ENCODE data around the gene RABEP2. TPM values are rescaled to one million over a fixed set of nuclear protein-coding genes. Genes with fewer than 3 reads are reported as not detected.

RABEP2 gene
- total RNA-seq, 4 donors from 2014 or later = 66.7 to 108 (median 81.5) TPM

DNA sequence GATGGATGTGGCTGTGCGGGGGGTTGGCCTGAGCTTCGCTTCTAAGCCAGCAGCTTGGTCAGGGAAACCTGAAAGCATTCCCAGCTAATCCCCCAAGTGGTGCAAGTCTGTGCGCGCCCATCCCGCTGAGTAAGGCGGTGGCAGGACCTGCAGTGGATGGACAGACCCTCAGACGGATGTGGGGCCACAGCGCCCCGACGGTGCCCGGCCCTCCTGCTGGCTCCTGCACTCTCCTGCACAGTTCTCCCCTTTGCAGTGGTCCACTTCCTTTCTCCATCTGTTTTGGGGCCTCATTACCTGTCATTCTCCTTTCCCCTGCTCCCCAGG, 44.5 kb downstream of the RABEP2 start:
- Histone ChIP-seq H3K4me3 (peak overlapping the region; percentile 67), H3K9me3 (no peaks in the 10 kb centered on the region), H3K27me3 (peaks cover 18% of the 10 kb centered on the region), H3K27ac (no peak overlapping the region), H3K4me1 (peaks cover 17% of the 10 kb centered on the region), H3K36me3 (no peaks in the 10 kb centered on the region)
- TF ChIP-seq POLR2AphosphoS5 (IDR thresholded peaks at IDR 0.05) = no peak
- TF ChIP-seq POLR2A (IDR thresholded peaks at IDR 0.05) = no peak
- TF ChIP-seq, protein P1, sequence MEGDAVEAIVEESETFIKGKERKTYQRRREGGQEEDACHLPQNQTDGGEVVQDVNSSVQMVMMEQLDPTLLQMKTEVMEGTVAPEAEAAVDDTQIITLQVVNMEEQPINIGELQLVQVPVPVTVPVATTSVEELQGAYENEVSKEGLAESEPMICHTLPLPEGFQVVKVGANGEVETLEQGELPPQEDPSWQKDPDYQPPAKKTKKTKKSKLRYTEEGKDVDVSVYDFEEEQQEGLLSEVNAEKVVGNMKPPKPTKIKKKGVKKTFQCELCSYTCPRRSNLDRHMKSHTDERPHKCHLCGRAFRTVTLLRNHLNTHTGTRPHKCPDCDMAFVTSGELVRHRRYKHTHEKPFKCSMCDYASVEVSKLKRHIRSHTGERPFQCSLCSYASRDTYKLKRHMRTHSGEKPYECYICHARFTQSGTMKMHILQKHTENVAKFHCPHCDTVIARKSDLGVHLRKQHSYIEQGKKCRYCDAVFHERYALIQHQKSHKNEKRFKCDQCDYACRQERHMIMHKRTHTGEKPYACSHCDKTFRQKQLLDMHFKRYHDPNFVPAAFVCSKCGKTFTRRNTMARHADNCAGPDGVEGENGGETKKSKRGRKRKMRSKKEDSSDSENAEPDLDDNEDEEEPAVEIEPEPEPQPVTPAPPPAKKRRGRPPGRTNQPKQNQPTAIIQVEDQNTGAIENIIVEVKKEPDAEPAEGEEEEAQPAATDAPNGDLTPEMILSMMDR (IDR thresholded peaks at IDR 0.05) = no peak
- TF ChIP-seq EP300 (IDR thresholded peaks at IDR 0.05) = no peak
- 12% methylated on average over 11 of the region's 11 CpGs for WGBS
- DNase-seq (ENCODE audit: low spot score in 2 of 2) = no peak

DNA sequence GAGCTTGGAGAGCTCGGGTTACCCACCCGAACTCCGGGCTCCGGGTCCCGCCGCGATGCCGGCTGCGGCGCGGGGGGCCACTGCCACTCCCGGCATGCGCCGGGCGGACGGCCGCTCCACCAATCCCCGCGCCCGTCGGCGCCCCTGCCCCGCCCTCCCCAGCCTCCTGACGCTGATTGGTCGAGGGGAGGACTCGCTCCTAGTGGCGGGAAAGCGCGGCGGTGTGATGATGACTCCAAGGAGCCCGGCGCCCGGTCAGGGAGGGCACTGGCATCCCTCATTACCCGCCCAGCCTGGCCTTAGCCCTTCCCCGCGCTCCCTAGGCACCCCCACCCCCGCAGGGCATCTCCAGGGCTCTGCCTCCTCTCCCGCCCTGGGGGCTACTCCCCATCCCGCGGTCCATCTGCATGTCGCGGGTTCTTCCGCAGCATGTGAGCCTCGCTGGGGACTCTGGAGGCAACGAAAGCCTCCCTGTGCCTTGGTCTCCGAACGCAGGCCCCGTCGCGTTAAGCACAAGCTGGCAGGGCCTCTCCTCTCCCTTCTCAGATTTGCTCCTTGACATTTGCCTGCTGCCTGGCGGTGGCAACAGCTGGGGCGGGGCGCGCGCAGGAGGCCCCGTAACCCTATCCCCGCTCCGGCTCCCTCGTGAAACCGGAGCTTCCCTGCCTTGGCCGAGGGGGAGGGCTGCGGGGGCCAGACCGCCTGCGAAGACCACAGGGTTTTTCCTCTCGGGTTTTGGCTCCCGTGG, 45.0 kb downstream of the RABEP2 start:
- Histone ChIP-seq H3K4me1 (peaks cover 17% of the 10 kb centered on the region), H3K27ac (no peak overlapping the region), H3K36me3 (no peaks in the 10 kb centered on the region), H3K27me3 (peaks cover 18% of the 10 kb centered on the region), H3K4me3 (peak overlapping the region; percentile 67), H3K9me3 (no peaks in the 10 kb centered on the region)
- DNase-seq (ENCODE audit: low spot score in 2 of 2) = peak; percentile 92 to 95
- TF ChIP-seq POLR2A (IDR thresholded peaks at IDR 0.05) = no peak
- TF ChIP-seq POLR2AphosphoS5 (IDR thresholded peaks at IDR 0.05) = no peak
- TF ChIP-seq, protein P1 (IDR thresholded peaks at IDR 0.05) = peak in 1 of 2 donors; percentile 44
- TF ChIP-seq EP300 (IDR thresholded peaks at IDR 0.05) = no peak
- WGBS = 1% methylated on average over 35 of the region's 66 CpGs

DNA sequence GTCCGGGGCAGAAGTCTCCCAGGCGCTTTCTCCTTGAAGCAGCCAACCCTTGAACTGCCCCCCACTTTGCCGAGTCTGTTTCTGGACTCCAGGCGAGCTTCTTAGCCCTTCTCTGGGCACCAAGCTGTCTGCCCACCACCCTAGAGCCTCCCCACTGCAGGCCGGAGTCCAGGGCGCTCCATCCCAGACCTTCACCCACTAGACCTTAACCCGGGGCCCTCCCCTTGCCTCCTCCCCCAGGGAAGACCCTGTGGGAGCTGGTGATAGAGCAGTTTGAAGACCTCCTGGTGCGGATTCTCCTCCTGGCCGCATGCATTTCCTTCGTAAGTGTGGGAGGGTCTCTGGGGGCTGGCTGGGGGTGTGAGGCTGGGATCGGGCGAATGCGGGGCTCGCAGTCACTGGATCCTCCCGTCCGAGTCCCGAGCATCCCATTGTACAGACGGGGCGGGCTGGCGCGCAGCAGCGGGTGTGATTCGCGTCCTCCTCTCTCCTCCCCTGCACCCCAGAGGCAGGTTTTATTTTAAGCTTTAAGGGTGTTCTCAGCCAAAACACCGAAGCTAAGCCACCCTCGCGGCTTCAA, 45.7 kb downstream of the RABEP2 start:
- peaks cover 3% of the 10 kb centered on the region for H3K36me3 ChIP-seq
- no peak overlapping the region for H3K27ac ChIP-seq
- peaks cover 17% of the 10 kb centered on the region for H3K4me1 ChIP-seq
- H3K27me3 ChIP-seq = peaks cover 18% of the 10 kb centered on the region
- TF ChIP-seq POLR2AphosphoS5 (IDR thresholded peaks at IDR 0.05) (no peak), EP300 (IDR thresholded peaks at IDR 0.05) (no peak), POLR2A (IDR thresholded peaks at IDR 0.05) (no peak)
- TF ChIP-seq, protein P1 (IDR thresholded peaks at IDR 0.05) = no peak
- H3K9me3 ChIP-seq = no peaks in the 10 kb centered on the region
- H3K4me3 ChIP-seq = peak overlapping the region; percentile 67
- WGBS = 6% methylated on average over 7 of the region's 27 CpGs
- no peak for DNase-seq (ENCODE audit: low spot score in 2 of 2)

DNA sequence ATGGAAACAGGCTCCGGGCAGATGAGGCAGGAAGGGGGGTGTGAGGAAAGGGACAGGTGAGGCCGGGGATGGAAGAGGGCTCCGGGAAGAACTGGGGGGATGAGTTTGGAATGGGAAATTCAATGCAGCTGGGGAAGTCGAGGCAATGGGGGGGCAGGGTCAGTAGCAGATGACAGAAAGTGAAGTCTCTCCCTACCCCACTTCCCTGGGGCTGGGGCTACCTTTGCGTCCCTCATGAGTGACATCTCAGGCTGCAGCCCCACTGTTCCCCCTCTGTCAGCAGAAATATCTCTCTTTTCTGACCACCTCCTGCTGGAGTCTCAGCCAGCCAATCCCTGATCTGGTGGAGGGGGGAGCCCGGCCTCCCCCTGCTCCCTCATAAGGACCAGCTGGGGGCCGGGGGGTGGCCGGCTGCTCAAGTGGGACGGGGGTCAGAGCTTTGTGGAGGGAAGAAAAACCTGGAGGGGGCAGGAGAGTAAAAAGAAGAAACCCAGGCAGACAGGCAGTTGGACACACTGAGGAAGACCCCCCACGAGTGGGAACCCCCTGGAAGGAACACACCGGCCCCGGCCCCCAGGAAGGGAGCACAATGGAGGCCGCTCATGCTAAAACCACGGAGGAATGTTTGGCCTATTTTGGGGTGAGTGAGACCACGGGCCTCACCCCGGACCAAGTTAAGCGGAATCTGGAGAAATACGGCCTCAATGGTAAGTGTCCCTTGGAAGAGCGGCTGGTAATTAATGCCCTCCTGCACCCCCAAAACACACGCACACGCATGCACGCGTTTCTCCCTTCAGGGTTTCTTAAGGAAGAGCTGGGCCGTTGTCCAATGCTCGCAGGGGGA, 46.7 kb downstream of the RABEP2 start, which contains the start of gene ATP2A1:
Gene ATP2A1 (plus strand): TSS at position 406 of the 844 bp plus-strand sequence. CDS start 184 bp downstream, at position 590.
- no peak within 1 kb of the TSS for H3K27ac ChIP-seq
- no peak for TF ChIP-seq EP300 (IDR thresholded peaks at IDR 0.05)
- TF ChIP-seq, protein P1 (IDR thresholded peaks at IDR 0.05) = no peak
- TF ChIP-seq POLR2AphosphoS5 (IDR thresholded peaks at IDR 0.05) = no peak
- TF ChIP-seq POLR2A (IDR thresholded peaks at IDR 0.05) = no peak

DNA sequence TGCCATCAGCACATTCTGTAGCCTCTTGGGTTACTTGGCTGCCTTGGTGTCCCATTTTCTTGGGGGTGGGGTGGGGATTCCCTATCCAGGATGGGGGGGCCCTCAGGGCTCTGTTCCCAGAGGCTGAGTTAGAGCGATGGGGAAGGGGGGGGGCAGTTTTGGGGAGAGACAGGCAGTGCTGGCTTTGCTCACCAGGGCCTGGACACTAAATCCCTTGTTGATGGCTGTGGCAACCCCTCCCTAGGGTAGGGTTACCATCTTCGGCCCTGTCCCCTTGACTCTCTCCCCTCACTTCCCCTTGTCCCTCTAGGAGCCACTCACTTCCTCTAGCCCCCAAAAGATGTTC, 47.4 kb downstream of the RABEP2 start:
- Histone ChIP-seq H3K4me3 (no peak overlapping the region), H3K27ac (no peak overlapping the region), H3K36me3 (peaks cover 18% of the 10 kb centered on the region), H3K27me3 (peaks cover 13% of the 10 kb centered on the region), H3K4me1 (peaks cover 17% of the 10 kb centered on the region), H3K9me3 (no peaks in the 10 kb centered on the region)
- DNase-seq (ENCODE audit: low spot score in 2 of 2) = no peak
- TF ChIP-seq POLR2AphosphoS5 (IDR thresholded peaks at IDR 0.05) = no peak
- no peak for TF ChIP-seq POLR2A (IDR thresholded peaks at IDR 0.05)
- TF ChIP-seq, protein P1 (IDR thresholded peaks at IDR 0.05) = no peak
- no peak for TF ChIP-seq EP300 (IDR thresholded peaks at IDR 0.05)
- 50% methylated on average over 1 of the region's 2 CpGs for WGBS

More for the DNA sequence above, 46.7 kb downstream of the RABEP2 start, which contains the start of gene ATP2A1:
- peaks cover 17% of the 10 kb centered on the region for H3K4me1 ChIP-seq
- no peak for DNase-seq (ENCODE audit: low spot score in 2 of 2)
- peaks cover 11% of the 10 kb centered on the region for H3K36me3 ChIP-seq
- peaks cover 18% of the 10 kb centered on the region for H3K27me3 ChIP-seq
- 74% methylated on average over 25 of the region's 25 CpGs for WGBS
- H3K4me3 ChIP-seq = peak within 1 kb of the TSS; percentile 67
- H3K9me3 ChIP-seq = no peaks in the 10 kb centered on the region
